ENCODE measurements around the gene C19orf18. TPM values are rescaled to one million over a fixed set of nuclear protein-coding genes. Genes with fewer than 3 reads are reported as not detected.

C19orf18 gene
- total RNA-seq, 4 donors from 2014 or later: not detected

- Histone ChIP-seq H3K4me3 (replicated peaks in 1 of 3) (no peak overlapping the region), H3K4me1 (no peaks in the 10 kb centered on the region), H3K36me3 (peaks cover 23 to 27% of the 10 kb centered on the region in 2 donors), H3K9me3 (no peaks in the 10 kb centered on the region), H3K27ac (no peak overlapping the region), H3K27me3 (no peaks in the 10 kb centered on the region)
- WGBS, 2 donors: 0 to 100% methylated on average over 1 of the region's 1 CpG
- intact Hi-C loops (cut with DNase I): no loop called here
- TF ChIP-seq, protein P1, sequence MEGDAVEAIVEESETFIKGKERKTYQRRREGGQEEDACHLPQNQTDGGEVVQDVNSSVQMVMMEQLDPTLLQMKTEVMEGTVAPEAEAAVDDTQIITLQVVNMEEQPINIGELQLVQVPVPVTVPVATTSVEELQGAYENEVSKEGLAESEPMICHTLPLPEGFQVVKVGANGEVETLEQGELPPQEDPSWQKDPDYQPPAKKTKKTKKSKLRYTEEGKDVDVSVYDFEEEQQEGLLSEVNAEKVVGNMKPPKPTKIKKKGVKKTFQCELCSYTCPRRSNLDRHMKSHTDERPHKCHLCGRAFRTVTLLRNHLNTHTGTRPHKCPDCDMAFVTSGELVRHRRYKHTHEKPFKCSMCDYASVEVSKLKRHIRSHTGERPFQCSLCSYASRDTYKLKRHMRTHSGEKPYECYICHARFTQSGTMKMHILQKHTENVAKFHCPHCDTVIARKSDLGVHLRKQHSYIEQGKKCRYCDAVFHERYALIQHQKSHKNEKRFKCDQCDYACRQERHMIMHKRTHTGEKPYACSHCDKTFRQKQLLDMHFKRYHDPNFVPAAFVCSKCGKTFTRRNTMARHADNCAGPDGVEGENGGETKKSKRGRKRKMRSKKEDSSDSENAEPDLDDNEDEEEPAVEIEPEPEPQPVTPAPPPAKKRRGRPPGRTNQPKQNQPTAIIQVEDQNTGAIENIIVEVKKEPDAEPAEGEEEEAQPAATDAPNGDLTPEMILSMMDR (IDR thresholded peaks at IDR 0.05): no peak
- no peak for TF ChIP-seq POLR2A (IDR thresholded peaks at IDR 0.05)
- DNase-seq: no peak
Observed at GRCh38 chr19:57992841-57993240, 18.5 kb upstream of the C19orf18 start.

DNA sequence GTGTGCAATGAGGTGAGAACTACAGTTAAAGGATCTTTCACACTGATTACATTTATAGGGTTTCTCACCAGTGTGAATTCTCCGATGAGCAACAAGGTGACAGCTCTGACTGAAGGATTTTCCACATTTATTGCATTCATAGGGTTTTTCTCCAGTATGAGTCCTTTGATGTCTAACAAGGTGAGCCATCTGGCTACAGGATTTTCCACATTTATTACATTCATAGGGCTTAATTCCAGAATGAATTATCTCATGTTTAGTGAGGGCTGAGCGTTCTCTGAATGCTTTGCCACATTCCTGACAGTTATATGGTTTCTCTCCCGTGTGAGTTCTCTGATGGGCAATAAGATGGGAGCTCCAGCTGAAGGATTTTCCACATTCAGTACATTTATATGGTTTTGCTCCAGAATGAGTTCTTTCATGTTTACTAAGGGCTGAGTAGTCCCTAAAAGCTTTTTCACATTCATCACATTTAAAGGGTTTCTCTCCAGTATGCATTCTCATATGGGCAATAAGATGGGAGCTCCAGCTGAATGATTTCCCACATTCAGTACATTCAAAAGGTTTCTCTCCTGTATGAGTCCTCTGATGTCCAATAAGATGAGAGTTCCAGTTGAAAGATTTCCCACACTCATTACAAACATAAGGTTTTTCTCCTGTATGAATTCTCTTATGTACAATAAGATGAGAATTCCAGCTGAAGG, 4.4 kb upstream of the C19orf18 start:
- intact Hi-C loops (cut with DNase I): loop anchor here (10.0 kb wide), 1 partner anchor 504 kb away; the partner anchor contains the start of gene ZNF772
- no peak for TF ChIP-seq POLR2A (IDR thresholded peaks at IDR 0.05)
- TF ChIP-seq, protein P1 (IDR thresholded peaks at IDR 0.05): no peak
- Histone ChIP-seq H3K9me3 (peaks cover 26% of the 10 kb centered on the region), H3K36me3 (peaks cover 56 to 61% of the 10 kb centered on the region in 2 donors), H3K4me3 (replicated peaks in 1 of 3) (no peak overlapping the region), H3K4me1 (no peaks in the 10 kb centered on the region), H3K27me3 (no peaks in the 10 kb centered on the region), H3K27ac (no peak overlapping the region)
- no peak for DNase-seq
- WGBS, 2 donors: 97 to 98% methylated on average over 3 of the region's 3 CpGs

- Histone ChIP-seq H3K27ac (no peak overlapping the region), H3K9me3 (no peaks in the 10 kb centered on the region), H3K4me3 (replicated peaks in 1 of 3) (no peak overlapping the region), H3K27me3 (no peaks in the 10 kb centered on the region), H3K36me3 (no peaks in the 10 kb centered on the region), H3K4me1 (no peaks in the 10 kb centered on the region)
- WGBS, 2 donors: 84 to 94% methylated on average over 8 of the region's 8 CpGs
- DNase-seq: no peak
- intact Hi-C loops (cut with DNase I): no loop called here
- TF ChIP-seq, protein P1 (IDR thresholded peaks at IDR 0.05): no peak
- TF ChIP-seq POLR2A (IDR thresholded peaks at IDR 0.05): no peak
Observed at GRCh38 chr19:57964761-57965160, 9.6 kb downstream of the C19orf18 start.

DNA sequence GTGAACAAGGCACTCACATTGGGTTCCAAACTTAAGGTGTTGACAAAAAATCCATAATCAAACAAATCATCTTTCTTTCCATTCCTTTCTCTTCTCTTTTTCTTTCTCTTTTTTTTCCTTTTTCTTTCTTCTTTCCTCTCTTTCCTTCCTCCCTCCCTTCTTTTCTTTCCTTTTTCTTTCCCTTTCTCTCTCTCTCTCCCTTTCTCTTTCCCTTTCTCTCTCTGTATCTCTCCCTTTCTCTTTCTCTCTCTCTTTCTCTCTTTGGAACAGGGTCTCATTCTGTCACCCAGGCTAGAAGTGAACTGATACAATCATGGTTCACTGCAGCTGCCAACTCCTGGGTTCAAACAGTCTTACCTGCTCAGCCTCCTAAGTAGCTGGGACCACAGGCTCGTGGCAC, 12.5 kb downstream of the C19orf18 start:
- H3K36me3 ChIP-seq: no peaks in the 10 kb centered on the region
- H3K4me3 ChIP-seq (replicated peaks in 1 of 3): no peak overlapping the region
- DNase-seq: no peak
- no peaks in the 10 kb centered on the region for H3K27me3 ChIP-seq
- H3K9me3 ChIP-seq: no peaks in the 10 kb centered on the region
- 74 to 89% methylated on average over 1 of the region's 1 CpG for WGBS, 2 donors
- TF ChIP-seq POLR2A (IDR thresholded peaks at IDR 0.05): no peak
- TF ChIP-seq, protein P1 (IDR thresholded peaks at IDR 0.05): no peak
- no peaks in the 10 kb centered on the region for H3K4me1 ChIP-seq
- intact Hi-C loops (cut with DNase I): no loop called here
- no peak overlapping the region for H3K27ac ChIP-seq

- no peaks in the 10 kb centered on the region for H3K4me1 ChIP-seq
- no peaks in the 10 kb centered on the region for H3K36me3 ChIP-seq
- DNase-seq: no peak
- intact Hi-C loops (cut with DNase I): no loop called here
- no peaks in the 10 kb centered on the region for H3K9me3 ChIP-seq
- H3K27ac ChIP-seq: no peak overlapping the region
- TF ChIP-seq, protein P1 (IDR thresholded peaks at IDR 0.05): no peak
- TF ChIP-seq POLR2A (IDR thresholded peaks at IDR 0.05): no peak
- 78 to 91% methylated on average over 4 of the region's 4 CpGs for WGBS, 2 donors
- H3K4me3 ChIP-seq (replicated peaks in 1 of 3): no peak overlapping the region
- no peaks in the 10 kb centered on the region for H3K27me3 ChIP-seq
Observed at GRCh38 chr19:57954996-57955395, 19.3 kb downstream of the C19orf18 start.

Data from thyroid gland (tissue), 4 donors.